CD4-positive, alpha-beta T cell treated with Interleukin-12 subunit alpha and Interleukin-12 subunit beta, for 1 hour (primary cell): ENCODE data around the gene CCNB1.
A peak's percentile ranks its signal among the peaks of the same experiment; 100 is the strongest.
"Not testable (repeated sequence)": the region's sequence is repeated elsewhere in the genome, so short reads cannot be mapped to it uniquely, and the experiment has no call there.

Experiments
- DNase-seq: peaks from one replicate; pipeline ENCODE4 v3.0.0-alpha.2; 2020

CCNB1 gene

DNA sequence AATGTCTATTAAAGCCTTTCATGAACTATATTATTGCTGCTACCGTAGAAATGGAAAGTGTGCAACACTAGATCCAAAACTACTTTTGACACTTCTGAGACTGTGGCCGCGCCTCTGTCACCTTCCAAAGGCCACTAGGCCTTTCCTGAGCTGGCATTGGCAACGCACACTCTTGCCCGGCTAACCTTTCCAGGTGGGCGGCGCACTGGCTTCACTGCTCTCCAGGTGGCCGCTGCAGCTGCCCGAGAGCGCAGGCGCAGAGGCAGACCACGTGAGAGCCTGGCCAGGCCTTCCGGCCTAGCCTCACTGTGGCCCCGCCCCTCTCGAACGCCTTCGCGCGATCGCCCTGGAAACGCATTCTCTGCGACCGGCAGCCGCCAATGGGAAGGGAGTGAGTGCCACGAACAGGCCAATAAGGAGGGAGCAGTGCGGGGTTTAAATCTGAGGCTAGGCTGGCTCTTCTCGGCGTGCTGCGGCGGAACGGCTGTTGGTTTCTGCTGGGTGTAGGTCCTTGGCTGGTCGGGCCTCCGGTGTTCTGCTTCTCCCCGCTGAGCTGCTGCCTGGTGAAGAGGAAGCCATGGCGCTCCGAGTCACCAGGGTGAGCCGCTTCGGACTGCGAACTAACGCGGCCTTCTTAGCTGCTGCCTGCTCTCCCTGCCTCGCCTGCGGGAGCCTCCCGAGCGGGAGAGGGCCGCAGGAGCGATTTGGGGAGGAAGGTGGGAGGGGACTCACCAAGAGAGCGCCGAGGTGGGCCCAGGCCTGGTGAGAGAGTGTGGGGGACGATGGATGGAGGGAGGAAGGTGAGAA, at the start of gene CCNB1:
Gene CCNB1 (plus strand): TSS at position 465 of the 807 bp plus-strand sequence. CDS start 113 bp downstream, at position 578.
- peak; percentile 97 for DNase-seq

DNA sequence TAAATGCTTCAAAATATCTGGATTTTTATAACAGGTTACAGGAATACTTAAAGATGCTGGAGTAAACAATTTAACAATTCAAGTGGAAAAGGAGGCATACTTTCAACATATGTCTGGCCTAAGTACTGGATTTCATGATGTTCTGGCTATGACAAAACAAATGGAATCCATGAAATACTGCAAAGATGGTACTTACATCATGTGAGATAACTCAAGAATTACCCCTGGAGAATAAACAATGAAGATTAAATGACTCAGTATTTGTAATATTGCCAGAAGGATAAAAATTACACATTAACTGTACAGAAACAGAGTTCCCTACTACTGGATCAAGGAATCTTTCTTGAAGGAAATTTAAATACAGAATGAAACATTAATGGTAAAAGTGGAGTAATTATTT, 37.5 kb upstream of the CCNB1 start:
- DNase-seq = no peak

DNA sequence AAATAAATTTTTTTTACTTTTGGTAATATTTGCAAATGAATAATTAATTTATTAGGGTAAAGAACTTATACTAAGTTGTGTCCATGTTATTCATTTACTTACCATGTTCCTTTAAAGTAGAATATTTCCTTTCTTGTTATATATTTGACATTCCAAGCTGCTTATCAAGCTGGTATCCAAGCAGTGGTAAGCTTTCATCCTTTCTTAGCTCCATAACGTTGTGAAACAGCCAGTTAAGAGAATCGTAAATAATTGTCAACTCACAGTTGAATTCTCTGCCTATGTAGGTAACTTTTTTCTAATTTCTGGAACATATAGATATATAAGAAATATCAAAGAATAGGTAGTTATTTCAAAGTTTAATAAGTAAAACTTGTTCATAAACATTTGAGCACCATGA, 36.7 kb upstream of the CCNB1 start:
- no peak for DNase-seq

DNA sequence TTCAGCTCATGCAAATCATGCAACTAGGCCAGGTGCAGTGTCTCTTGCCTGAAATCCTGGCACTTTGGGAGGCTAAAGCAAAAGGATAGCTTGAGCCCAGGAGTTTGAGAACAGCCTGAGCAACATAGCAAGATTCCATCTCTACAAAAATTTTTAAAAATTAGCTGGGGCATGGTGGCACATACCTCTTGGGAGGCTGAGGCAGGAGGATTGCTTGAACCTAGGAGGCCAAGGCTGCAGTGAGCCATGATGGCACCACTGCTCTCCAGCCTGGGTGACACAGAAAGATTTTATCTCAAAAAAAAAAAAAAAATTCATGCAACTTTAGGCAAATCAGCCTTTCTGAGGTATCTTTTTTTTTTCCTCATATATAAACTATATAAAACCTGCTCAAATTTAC, 35.6 kb upstream of the CCNB1 start:
- no peak for DNase-seq

DNA sequence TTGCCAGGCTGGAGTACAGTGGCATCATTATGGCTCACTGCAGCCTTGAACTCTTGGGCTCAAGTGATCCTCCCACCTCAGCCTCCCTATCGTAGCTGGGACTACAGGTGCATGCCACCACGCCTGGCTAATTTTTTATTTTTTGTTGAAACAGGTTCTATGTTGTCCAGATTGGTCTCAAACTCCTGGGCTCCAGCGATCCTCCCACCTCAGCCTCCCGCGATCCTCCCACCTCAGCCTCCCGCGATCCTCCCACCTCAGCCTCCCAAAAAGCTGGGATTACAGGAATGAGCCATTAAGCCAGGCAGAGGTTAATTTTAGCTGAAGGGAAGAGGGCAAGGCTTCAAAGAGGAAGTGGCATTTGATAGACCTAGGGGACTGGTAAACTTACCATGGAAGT, 32.8 kb upstream of the CCNB1 start:
- no peak for DNase-seq

DNA sequence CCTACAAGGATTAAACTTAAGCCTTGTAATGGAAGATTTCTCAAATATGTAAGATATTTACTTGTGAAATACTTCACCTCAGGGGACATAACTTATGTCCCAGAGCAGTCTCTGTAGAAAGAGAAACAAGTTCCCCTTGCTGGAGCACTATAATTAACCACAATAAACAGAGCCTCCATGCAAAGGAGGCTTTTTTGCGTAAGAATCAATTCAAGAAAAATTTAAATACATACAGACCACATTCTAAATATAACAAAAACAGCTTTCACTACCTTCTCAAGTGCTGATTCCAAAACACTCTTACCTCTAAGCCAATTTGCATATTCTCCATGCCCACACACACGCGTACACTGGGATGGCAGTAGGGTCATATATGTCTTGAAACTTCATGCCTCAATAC, 30.7 kb upstream of the CCNB1 start:
- no peak for DNase-seq

DNA sequence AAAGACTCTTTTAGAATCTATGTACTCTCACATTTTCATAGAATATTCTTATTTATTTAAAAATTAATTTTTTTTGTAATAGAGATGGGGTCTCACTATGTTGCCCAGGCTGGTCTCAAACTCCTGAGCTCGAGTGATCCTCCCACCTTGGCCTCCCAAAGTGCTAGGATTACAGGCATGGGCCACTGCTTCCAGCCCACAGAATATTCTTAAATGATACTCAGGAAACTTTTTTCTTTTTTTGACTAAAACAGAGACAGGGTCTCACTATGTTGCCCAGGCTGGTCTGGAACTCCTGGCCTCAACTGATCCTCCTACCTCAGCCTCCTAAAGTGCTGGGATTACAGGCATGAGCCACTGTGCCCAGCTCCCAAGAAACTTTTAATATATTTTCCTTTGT, 29.7 kb upstream of the CCNB1 start:
- not testable (repeated sequence) for DNase-seq

DNA sequence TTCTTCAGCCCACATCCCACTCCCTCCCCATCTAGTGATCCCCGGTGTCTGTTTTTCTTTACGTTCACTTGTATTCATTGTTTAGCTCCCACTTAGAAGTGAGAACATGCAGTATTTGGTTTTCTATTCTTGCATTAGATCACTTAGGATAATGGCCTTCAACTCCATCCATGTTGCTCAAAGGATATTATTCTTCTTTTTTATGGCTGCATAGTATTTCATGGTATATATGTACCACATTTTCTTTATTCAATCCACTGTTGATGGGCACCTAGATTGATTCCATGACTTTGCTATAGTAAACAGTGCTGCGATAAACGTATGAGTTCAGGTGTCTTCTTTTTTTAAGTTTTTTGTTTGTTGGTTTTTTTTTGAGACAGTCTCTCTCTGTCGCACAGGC, 29.1 kb upstream of the CCNB1 start:
- DNase-seq = no peak

DNA sequence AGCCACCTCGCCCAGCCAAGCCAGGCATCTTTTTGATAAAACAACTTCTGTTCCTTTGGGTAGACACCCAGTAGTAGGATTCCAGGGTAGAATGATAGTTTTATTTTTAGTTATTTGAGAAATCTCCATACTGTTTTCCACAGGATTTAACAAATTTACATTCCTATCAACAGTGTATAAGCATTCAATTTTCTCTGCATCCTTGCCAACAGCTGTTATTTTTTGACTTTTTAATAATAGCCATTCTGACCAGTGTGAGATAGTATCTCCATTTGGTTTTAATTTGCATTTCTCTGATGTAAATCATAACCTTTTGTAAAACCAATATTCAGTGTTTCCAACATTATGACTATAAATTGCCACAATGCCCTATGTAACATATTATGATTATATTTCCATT, 28.2 kb upstream of the CCNB1 start:
- DNase-seq = no peak

DNA sequence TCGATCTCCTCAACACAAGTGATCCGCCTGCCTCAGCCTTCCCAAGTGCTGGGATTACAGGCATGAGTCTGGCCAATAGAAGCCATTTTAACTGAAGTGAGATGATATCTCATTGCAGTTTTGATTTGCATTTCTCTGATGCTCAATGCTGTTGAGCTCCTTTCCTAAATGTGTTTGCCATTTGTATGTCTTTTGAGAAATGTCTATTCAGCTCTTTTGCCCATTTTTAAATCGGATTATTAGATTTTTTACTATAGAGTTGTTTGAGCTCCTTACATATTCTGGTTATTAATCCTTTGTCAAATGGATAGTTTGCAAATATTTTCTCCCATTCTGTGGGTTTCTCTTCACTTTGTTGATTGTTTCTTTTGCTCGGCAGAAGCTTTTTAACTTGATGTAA, 26.7 kb upstream of the CCNB1 start:
- DNase-seq = not testable (repeated sequence)

DNA sequence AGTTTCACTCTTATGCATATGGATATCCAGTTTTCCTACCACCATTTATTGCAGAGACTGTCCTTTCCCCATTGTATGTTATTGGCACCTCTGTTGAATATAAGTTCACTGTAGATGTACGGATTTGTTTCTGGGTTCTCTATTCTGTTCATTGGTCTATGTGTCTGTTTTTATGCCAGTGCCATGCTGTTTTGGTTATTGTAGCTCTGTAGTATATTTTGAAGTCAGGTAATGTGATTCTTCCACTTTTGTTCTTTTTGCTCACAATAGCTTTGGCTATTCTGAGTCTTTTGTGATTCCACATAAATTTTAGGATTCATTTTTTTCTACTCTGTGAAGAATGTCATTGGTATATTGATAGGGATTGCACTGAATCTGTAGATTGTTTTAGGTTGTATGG, 26.1 kb upstream of the CCNB1 start:
- no peak for DNase-seq

DNA sequence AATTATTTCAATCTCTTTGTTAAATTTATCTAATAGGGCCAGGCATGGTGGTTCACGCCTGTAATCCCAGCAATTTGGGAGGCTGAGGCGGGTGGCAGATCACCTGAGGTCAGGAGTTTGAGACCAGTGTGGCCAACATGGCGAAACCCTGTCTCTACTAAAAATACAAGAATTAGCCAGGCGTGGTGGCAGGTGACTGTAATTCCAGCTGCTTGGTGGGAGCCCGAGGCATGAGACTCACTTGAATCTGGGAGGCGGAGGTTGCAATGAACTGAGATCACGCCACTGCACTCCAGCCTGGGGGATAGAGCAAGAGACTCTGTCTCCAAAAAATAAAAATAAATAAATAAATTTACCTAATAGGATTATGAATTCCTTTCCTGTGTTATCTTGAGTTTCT, 18.4 kb upstream of the CCNB1 start:
- DNase-seq = not testable (repeated sequence)

DNA sequence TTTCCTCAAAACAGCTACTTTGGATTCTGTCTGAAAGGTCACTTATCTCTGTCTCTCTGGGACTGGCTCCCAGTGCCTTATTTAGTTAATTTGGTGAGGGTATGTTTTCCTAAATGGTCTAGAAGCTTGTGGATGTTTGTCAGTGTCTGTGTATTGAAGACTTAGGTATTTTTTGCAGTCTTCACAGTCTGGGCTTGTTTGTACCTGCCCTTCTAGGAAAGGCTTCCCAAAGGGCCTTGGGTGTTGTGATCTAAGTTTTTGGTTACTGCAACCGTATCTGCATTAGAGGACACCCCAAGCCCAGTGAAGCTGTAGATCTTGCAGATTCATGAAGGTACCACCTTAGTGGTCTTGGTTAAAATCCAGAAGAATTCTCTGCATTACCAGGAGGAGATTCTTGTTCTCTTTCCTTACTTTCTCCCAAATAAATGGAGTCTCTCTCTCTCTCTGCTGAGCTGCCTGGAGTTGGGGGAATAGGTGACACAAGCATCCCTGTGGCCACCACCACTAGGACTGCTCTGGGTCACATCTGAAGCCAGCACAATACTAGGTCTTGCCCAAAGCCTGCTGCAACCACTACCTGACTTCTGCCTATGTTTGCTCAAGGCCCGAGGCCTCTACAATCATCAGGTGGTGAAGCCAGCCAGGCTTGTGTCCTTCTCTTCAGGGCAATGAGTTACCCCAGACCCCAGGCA, 17.8 kb upstream of the CCNB1 start:
- no peak for DNase-seq

DNA sequence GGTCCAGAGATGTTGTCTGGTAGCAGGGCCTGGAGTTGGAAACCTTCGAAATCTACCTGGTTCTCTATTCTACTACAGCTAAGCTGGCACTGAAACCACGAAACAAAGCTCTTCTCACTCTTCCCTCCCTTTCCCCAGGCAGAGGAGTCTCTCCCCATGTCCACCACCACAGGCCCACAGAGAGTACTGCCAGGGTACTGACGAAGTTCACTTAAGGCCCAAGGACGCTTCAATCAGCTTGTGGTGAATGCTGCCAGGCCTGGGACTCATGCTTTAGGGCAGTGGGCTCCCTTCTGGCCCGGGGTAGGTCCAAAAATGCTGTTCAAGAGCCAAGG, 17.3 kb upstream of the CCNB1 start:
- no peak for DNase-seq

DNA sequence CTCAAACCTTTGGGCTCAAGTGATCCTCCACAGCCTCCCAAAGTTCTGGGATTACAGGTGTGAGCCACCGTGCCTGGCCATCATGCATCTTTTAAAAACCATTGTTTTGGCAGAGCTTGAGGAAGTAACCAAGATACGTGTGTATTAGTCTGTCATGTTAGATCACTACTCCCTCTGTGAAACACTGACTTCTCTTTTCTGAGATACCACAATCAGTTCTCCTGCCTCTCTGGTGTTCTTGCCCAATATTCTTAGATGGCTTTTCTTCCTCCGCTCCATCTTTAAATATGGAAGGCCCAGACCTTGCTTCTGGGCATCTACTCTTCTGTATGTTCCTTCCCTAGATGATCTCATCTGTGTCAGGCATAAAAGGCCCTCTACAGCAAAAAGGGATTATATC, 14.2 kb upstream of the CCNB1 start:
- no peak for DNase-seq

DNA sequence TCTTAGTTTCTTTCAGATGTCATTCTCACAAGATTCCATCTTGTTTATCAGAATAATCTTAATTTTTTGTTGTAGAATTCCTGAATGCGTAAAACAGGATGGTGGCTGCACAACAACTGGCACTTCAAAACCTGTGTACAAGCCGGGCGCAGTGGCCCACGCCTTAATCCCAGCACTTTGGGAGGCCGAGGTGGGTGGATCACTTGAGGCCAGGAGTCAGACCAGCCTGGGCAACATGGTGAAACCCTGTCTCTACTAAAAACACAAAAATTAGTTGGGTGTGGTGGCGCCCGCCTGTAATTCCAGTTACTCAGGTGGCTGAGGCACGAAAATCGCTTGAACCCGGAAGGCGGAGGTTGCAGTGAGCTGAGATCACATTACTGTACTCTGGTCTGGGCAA, 10.5 kb upstream of the CCNB1 start:
- DNase-seq = no peak

DNA sequence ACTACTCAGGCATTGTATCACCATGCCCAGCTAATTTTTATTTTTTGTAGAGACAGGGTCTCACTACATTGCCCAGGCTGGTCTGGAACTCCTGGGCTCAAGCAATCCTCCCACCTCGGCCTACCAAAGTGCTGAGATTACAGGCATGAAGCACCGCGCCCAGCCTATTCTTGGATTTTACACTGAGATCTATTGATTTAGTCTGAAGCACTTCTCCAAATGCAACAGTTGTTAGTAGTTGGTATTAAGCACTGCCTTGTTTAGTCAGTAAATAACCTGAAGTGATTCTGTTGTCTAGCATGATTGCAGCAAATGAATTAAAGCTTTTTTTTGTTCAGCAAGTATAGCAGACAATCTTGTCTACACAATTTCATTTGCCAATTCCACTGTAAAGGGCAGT, 8.9 kb upstream of the CCNB1 start:
- DNase-seq = no peak

DNA sequence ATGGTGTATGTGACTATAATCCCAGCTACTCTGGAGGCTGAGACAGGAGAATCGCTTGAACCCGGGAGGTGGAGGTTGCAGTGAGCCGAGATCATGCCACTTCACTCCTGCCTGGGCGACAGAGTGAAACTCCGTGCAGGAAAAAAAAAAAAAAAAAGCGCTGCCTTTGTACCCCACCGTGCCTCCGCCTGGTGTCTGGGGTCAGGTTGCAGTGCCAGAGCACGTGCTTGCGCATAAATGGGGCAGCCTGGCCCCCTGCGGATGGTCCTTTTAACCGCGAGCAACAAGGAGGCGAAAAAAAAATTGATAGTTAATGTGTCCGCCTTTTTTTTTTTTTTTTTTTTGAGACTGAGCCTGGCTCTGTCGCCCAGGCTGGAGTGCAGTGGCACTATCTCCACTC, 6.3 kb upstream of the CCNB1 start:
- DNase-seq = no peak

DNA sequence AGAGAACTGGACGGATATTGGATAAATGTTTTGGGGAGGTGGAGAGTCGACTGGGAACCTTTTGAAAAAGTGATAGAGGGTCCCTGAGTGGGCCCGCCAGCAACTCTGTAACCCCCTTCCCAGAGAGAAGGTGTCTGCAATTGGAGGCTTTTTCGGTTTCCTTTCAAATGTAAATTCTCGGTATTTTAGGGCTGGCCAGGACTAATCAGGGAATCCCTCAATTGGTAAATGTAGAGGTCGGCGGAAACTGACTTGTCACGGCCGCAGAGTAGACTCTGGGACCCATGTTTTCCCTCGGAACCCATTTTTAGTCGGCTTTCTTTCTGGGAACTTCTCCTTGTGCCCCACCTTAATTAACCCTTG, 524 bp downstream of the CCNB1 start:
- no peak for DNase-seq

DNA sequence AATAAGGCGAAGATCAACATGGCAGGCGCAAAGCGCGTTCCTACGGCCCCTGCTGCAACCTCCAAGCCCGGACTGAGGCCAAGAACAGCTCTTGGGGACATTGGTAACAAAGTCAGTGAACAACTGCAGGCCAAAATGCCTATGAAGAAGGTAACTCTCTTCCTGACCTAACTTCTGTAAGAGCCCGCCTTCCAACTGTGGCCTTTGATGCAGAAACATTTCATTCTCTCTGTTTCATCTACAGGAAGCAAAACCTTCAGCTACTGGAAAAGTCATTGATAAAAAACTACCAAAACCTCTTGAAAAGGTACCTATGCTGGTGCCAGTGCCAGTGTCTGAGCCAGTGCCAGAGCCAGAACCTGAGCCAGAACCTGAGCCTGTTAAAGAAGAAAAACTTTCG, 979 bp downstream of the CCNB1 start:
- no peak for DNase-seq

DNA sequence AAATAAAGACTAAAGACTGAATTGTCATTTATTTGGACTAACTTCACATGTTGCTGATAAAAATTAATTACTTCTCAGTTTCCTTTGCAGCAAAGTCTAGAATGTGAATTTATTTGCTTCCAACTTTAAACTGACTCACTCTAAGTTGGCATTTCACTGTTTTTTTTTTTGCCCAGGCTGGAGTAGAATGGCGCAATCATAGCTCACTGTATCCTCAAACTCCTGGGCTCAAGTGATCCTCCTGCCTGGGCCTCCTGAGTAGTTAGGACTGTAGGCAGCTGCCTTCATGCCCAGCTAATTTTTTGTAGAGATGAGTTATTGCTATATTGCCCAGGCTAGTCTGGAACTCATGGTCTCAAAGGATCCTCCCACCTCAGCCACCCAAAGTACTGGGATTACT, 3.5 kb downstream of the CCNB1 start:
- DNase-seq = no peak

DNA sequence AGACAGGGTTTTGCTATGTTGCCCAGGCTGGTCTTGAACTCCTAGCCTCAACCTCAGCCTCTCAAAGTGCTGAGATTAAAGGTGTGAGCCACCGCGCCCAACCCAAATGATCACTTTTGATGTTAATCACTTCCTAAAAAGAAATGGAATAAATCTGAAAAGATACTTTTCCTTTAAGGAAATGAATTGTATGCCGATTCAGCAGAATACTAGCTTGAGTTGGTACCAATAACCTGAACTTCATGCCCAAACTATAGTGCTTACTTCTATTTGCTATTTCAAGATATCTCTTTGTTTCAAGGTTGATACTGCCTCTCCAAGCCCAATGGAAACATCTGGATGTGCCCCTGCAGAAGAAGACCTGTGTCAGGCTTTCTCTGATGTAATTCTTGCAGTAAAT, 4.0 kb downstream of the CCNB1 start:
- DNase-seq = no peak

DNA sequence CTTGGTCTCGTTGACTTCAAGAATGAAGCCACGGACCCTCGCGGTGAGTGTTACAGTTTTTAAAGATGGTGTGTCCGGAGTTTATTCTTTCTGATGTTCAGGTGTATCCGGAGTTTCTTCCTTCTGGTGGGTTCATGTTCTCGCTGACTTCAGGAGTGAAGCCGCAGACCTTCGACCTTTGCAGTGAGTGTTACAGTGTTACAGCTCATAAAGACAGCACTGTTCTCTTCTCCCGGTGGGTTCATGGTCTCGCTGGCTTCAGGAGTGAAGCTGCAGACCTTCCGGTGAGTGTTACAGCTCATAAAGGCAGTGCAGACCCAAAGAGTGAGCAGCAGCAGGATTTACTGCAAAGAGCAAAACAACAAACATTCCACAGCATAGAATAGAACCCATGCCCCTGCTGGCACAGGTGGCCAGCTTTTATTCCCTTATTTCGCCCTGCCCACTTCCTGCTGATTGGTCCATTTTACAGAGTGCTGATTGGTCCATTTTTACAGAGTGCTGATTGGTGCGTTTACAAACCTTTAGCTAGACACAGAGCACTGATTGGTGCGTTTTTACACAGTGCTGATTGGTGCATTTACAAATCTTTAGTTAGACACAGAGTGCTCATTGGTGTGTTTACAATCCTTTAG, 14.8 kb downstream of the CCNB1 start:
- not testable (repeated sequence) for DNase-seq

DNA sequence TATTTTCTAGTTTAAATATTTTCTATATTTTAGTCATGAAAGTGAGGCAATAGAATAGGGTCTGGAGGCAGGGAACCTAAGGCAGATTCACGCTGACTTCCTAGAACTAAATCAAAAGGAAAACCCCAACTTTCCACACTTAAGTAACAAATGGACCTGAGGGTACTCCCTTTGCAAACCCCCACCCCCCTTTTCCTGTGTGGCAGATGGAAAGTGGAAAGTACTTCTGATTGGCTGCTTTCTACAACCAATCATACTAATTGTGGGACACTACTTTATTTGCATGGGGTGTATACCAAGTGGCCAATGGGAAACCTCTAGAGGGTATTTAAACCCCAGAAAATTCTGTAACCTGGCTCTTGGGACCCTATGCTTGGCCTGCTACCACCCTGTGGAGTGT, 17.7 kb downstream of the CCNB1 start:
- DNase-seq = no peak
